Naive B cell (primary cell): ENCODE data around the gene SLC25A53. TPM values are rescaled to one million over a fixed set of nuclear protein-coding genes. Genes with fewer than 3 reads are reported as not detected.

Experiments
- ATAC-seq, 2 donors: fragments of 150-1000 bp; cut with Tn5 transposase; 2 replicates each; pipeline ENCODE4 v1.10.0; 2021; ENCODE audit warnings: low read depth in 2 of 2, mild to moderate bottlenecking in 2 of 2, moderate library complexity in 2 of 2
- DNase-seq: peaks from one replicate; pipeline ENCODE4 v3.0.0; 2022
- H3K27ac Mint-ChIP-seq, 6 donors: one replicate each; pipeline ENCODE4 v1.8.0; 2020 to 2022; ENCODE audit warnings: mild to moderate bottlenecking in 6 of 6, mixed read lengths in 6 of 6, moderate library complexity in 5 of 6, inconsistent platforms in 2 of 6
- H3K27me3 Mint-ChIP-seq, 3 donors: one replicate each; pipeline ENCODE4 v1.8.0; 2021 to 2022; ENCODE audit warnings: mixed read lengths in 3 of 3, mild to moderate bottlenecking in 1 of 3
- H3K36me3 Mint-ChIP-seq, 2 donors: one replicate each; pipeline ENCODE4 v1.8.0; 2020 to 2022; ENCODE audit warnings: mixed read lengths in 2 of 2, inconsistent platforms in 1 of 2, mild to moderate bottlenecking in 1 of 2
- H3K4me1 Mint-ChIP-seq, 3 donors: one replicate each; pipeline ENCODE4 v1.8.0; 2020 to 2022; ENCODE audit warnings: mixed read lengths in 3 of 3, inconsistent platforms in 1 of 3, mild to moderate bottlenecking in 1 of 3, moderate library complexity in 1 of 3
- H3K4me3 Mint-ChIP-seq, 8 donors: one replicate each; pipeline ENCODE4 v1.8.0; 2020 to 2022; ENCODE audit warnings: mild to moderate bottlenecking in 8 of 8, mixed read lengths in 8 of 8, moderate library complexity in 8 of 8, inconsistent platforms in 2 of 8
- H3K9me3 Mint-ChIP-seq, 7 donors: one replicate each; pipeline ENCODE4 v1.8.0; 2020 to 2022; ENCODE audit warnings: mixed read lengths in 7 of 7, mild to moderate bottlenecking in 5 of 7, inconsistent platforms in 2 of 7, moderate library complexity in 1 of 7
- polyA plus RNA-seq, 6 donors: library from polyadenylated mRNA; unstranded; fragments of 300-500 nt; fragmentation: Illumina TruSeq; gene quantifications; one replicate each; pipeline ENCODE4 v1.2.3, GENCODE V29; 2021; ENCODE audit warnings: low read depth in 6 of 6

Gene SLC25A53, protein sequence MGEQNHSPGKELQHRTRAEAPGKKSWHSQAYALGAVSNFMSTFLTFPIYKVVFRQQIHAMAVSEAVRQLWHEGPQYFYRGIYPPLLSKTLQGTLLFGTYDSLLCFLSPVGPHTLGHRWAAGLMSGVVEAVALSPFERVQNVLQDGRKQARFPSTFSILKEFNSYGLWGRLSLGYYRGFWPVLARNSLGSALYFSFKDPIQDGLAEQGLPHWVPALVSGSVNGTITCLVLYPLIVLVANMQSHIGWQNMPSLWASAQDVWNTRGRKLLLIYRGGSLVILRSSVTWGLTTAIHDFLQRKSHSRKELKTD
- 10 to 100 TPM; 11.1 to 14.7 (median 12.9) TPM for polyA plus RNA-seq

DNA sequence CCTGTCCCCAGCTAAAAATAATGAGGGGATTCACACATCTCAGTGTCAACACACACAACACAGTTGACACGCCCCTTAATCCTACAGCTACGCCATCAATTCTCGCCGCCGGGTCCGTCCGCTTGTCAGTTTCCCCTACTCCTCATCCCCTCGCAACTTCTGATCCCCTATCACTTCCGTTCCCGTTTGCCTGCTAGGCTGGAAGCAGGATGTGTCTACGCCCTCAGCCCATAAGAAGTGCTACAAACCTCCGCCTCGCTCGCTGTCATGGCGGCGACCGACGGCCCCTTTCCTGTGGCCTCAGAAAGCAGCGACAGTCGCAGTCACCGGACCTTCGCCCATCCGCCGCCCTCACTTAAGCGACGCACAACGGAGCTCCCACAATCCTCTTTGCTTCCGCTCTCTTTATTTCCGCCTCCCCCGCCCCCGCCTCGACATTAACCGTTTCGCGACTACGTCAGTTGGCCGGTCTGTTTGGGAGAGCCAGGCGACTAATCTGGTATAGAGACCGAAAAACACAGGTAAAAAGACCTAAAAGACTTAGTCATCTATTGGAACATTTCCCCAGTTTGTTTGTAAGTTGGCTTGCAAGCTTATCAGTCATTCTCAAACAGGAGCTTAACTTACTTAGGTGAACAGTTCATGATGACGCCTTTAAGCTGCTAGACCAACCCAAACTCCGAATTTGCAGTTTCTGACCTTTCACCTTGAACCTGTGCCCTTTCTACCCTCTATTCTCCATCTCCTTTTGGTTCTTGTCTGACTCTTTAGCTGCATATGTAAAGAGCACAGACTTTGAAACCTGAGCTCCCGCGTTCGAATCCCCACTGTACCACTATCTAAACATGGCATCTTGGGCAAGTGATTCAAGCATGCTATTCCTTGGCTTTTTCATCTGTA lies at the start of gene SLC25A53:
SLC25A53 (minus strand) TSS at position 380 of the 900 bp plus-strand sequence. CDS start 51,752 bp downstream, outside the sequence.
- Mint-ChIP-seq H3K36me3 (peaks cover 5 to 10% of the 10 kb centered on the region in 2 donors), H3K9me3 (peaks cover 0 to 1% (median 0%) of the 10 kb centered on the region in 7 donors), H3K4me3 (peak within 1 kb of the TSS; percentile 88 to 99 (median 97)), H3K4me1 (peaks cover 6 to 22% (median 15%) of the 10 kb centered on the region in 3 donors), H3K27me3 (no peaks in the 10 kb centered on the region), H3K27ac (peak within 1 kb of the TSS; percentile 99 to 100 (median 100))
- DNase-seq, result peak; percentile 79
- peak; percentile 86 to 87 for ATAC-seq

DNA sequence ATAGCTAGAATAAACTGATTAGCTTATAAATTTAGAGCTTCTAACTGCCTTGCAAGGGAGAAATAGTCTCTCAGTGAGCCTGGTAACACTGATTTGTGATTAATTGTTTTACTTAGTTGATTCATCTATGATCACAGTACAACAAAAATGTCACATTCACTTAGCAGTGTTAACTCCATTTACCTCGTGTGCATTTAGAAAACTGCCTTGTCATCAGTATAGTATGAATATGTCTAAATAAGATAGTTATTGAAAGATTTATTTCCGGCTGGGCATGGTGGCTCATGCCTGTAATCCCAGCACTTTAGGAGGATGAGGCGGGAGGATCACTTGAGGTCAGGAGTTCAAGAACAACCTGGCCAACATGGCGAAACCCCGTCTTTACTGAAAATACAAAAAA lies 48.7 kb upstream of the SLC25A53 start:
- no peaks in the 10 kb centered on the region for H3K36me3 Mint-ChIP-seq
- H3K9me3 Mint-ChIP-seq, result no peaks in the 10 kb centered on the region
- H3K4me3 Mint-ChIP-seq, result no peak overlapping the region
- H3K27me3 Mint-ChIP-seq, result no peaks in the 10 kb centered on the region
- no peak for ATAC-seq
- no peaks in the 10 kb centered on the region for H3K4me1 Mint-ChIP-seq
- no peak overlapping the region for H3K27ac Mint-ChIP-seq
- no peak for DNase-seq

DNA sequence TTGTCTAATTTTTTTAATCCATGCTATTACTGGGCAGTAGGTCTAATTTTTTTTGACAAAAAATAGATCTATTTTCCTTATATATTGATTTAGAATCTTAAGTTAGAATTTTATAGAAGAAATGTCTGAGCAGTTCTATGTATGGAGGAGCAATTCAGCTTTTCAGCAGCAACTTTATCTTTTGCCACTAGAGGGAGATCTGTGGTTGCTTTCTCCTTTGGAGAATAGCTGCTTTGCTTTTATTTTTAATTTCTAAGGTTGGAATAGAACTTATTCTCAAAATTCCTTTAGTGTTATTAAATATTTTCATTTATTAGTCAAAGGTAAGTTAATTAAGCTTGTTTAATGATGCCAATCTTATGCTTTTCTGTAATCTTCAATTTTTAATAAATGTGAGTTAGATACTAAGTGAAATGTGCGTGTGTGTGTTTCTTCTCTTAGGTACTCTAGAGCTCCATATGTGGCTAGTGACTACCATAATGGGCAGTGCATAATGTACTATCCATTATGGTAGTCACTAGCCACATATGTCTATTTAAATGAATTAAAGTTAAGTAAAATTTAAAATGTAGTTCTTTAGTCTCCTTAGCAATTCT lies 38.8 kb upstream of the SLC25A53 start:
- DNase-seq (peak; percentile 7), ATAC-seq (no peak)
- Mint-ChIP-seq H3K27me3 (no peaks in the 10 kb centered on the region), H3K27ac (no peak overlapping the region), H3K4me1 (no peaks in the 10 kb centered on the region), H3K9me3 (no peaks in the 10 kb centered on the region), H3K4me3 (no peak overlapping the region), H3K36me3 (no peaks in the 10 kb centered on the region)

DNA sequence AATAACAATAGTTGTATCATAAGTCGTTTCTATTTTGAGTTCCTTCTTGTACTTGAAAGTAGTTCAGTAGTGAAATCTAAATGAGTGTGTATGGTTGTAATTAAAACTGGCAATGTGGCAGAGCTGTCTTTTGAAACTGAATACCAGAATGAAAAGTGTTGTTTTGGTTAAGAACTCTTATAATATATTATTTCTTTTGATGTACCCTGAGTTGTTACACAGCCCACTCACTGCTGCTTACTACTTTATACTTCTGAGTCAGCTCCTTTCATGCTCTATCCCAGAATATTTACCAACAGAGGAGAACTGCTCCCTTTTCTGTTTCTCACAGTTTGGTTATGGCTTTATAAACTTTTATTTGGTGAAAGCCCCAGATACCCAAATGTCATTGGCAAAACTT lies 38.2 kb upstream of the SLC25A53 start:
- no peak overlapping the region for H3K27ac Mint-ChIP-seq
- no peaks in the 10 kb centered on the region for H3K27me3 Mint-ChIP-seq
- H3K4me3 Mint-ChIP-seq, result no peak overlapping the region
- DNase-seq (no peak), ATAC-seq (no peak)
- no peaks in the 10 kb centered on the region for H3K9me3 Mint-ChIP-seq
- no peaks in the 10 kb centered on the region for H3K36me3 Mint-ChIP-seq
- no peaks in the 10 kb centered on the region for H3K4me1 Mint-ChIP-seq

DNA sequence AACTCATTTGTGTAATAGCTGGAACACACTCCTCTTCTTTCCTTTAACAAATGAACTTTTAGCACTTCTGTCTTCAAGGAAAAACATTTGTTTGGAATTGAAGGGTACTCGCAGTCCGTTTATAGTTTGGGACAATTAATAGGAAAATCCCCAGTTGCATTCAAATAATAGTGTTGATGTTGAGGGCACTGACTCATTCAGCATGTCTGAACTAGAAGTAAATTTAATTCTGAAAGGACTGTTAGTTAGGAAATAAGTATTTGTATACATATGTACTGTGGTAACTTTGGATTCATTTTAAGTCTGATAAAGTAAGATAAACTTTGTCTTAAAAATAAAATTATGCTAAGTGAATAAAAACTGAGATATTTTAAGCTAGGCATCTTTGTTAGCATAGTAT lies 36.7 kb upstream of the SLC25A53 start:
- ATAC-seq (no peak), DNase-seq (no peak)
- H3K9me3 Mint-ChIP-seq, result no peaks in the 10 kb centered on the region
- no peak overlapping the region for H3K4me3 Mint-ChIP-seq
- no peaks in the 10 kb centered on the region for H3K4me1 Mint-ChIP-seq
- H3K27ac Mint-ChIP-seq, result no peak overlapping the region
- no peaks in the 10 kb centered on the region for H3K27me3 Mint-ChIP-seq
- no peaks in the 10 kb centered on the region for H3K36me3 Mint-ChIP-seq

DNA sequence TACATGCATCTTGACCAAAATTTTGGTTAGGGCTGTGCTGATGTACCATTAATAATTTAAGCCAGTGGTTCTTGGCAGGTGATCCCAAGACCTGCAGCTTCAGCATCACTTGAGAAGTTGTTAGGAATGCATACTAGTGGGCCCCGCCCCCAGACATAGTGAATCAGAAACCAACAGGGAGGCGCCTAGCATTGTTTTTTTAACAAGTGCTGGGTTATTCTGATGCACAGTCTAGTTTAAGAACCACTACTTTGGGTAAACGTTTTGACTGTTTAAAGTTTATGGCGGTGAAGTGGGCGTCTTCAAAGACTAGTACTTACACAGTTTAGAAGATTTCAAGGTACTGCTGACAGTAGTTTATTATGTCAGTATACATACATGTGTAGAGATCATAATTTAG lies 33.0 kb upstream of the SLC25A53 start:
- Mint-ChIP-seq H3K4me3 (no peak overlapping the region), H3K27me3 (no peaks in the 10 kb centered on the region), H3K4me1 (no peaks in the 10 kb centered on the region), H3K36me3 (no peaks in the 10 kb centered on the region), H3K27ac (no peak overlapping the region), H3K9me3 (no peaks in the 10 kb centered on the region)
- DNase-seq (no peak), ATAC-seq (no peak)

DNA sequence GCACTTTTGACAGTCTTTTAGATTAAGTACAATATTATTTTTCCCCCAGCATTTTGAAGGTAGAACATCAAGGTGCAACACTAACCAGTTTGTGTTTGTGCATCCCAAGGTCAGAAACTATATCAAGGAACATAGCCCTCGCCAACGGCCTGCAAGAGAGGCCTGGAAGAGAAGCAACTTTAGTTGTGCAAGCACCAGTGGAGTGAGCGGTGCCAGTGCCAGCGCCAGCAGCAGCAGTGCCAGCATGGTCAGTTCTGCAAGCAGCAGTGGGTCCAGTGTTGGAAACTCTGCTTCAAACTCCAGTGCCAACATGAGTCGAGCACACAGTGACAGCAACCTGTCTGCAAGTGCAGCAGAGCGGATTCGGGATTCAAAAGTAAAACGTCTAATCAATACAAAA lies 31.1 kb upstream of the SLC25A53 start:
- H3K4me3 Mint-ChIP-seq, result no peak overlapping the region
- no peaks in the 10 kb centered on the region for H3K4me1 Mint-ChIP-seq
- DNase-seq (no peak), ATAC-seq (no peak)
- H3K27ac Mint-ChIP-seq, result no peak overlapping the region
- no peaks in the 10 kb centered on the region for H3K27me3 Mint-ChIP-seq
- H3K9me3 Mint-ChIP-seq, result no peaks in the 10 kb centered on the region
- no peaks in the 10 kb centered on the region for H3K36me3 Mint-ChIP-seq

DNA sequence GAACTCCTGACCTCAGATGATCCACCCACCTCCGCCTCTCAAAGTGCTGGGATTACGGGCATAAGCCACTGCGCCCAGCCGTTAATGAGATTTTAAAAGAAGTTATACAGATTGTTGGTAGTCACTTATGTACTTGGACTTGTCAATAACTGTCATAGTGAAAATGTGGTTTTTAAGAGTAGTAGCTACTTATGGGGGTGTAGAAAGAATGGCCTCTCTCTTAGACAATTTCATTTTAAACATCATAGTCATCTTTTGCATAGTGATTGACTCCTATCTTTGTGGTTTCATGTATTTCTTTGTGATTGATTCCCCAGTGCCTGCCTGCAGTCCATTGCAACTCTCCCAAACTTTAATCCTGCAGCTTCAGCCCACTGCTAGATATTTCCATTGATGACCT lies 26.9 kb upstream of the SLC25A53 start:
- Mint-ChIP-seq H3K4me1 (peaks cover 0 to 4% (median 1%) of the 10 kb centered on the region in 3 donors), H3K27me3 (no peaks in the 10 kb centered on the region), H3K4me3 (no peak overlapping the region), H3K27ac (no peak overlapping the region), H3K9me3 (peaks cover 0 to 4% (median 1%) of the 10 kb centered on the region in 7 donors), H3K36me3 (peaks cover 0 to 2% of the 10 kb centered on the region in 2 donors)
- DNase-seq (no peak), ATAC-seq (no peak)

DNA sequence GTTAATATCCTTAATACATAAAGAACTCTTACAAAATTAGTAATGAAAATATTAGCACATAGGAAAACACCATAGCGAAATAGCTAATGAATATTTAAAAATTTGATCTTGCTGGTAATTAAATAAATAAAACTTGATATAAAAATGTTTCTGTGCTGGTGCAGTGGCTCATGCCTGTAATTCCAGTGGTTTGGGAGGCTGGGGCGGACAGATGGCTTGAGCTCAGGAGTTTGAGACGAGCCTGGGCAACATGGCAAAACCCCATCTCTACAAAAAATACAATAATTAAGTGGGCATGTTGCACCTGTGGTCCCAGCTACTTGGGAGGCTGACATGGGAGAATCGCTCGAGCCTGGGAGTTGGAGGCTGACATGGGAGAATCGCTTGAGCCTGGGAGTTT lies 17.0 kb upstream of the SLC25A53 start:
- peaks cover 0 to 9% of the 10 kb centered on the region in 2 donors for H3K36me3 Mint-ChIP-seq
- no peak overlapping the region for H3K4me3 Mint-ChIP-seq
- H3K27me3 Mint-ChIP-seq, result no peaks in the 10 kb centered on the region
- DNase-seq, result no peak
- H3K4me1 Mint-ChIP-seq, result peaks cover 8 to 13% (median 9%) of the 10 kb centered on the region in 3 donors
- ATAC-seq, result no peak
- peak overlapping the region in 1 of 6 donors; percentile 35 for H3K27ac Mint-ChIP-seq
- H3K9me3 Mint-ChIP-seq, result peaks cover 0 to 5% (median 2%) of the 10 kb centered on the region in 7 donors

DNA sequence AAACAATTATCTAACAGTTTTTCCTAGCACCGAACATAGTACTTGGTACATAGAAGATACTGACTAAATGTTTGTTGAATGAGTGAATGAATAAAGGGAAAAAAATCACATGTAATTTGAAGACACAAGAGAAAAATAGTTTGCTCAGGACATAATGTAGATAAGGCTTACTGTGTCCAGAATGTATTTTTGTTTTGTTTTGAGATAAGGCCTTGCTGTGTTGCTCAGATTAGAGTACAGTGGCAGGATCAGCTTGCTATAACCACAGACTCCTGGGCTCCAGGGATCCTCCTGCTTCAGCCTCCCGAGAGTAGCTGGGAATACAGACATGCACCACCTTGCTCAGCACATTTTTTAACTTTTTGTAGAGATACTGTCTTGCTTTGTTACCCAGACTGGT lies 16.0 kb upstream of the SLC25A53 start:
- Mint-ChIP-seq H3K36me3 (peaks cover 0 to 2% of the 10 kb centered on the region in 2 donors), H3K27me3 (no peaks in the 10 kb centered on the region), H3K27ac (peak overlapping the region in 1 of 6 donors; percentile 42), H3K9me3 (no peaks in the 10 kb centered on the region), H3K4me1 (peaks cover 10 to 17% (median 15%) of the 10 kb centered on the region in 3 donors), H3K4me3 (no peak overlapping the region)
- no peak for ATAC-seq
- DNase-seq, result no peak

DNA sequence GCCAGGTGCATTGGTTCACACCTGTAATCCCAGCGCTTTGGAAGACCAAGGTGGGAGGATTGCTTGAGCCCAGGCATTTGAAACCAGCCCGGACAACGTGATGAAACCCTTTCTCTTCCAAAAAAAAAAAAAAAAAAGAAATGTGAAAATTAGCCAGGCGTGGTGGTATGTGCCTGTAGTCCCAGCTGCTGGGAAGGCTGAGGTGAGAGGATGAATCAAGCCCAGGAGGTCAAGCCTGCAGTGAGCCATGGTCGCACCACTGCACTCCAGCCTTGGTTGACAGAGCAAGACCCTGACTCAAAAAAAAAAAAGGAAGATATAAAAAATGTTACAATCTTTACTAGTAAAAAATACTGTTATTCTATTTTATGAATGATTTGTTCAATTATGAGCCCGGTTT lies 15.3 kb upstream of the SLC25A53 start:
- Mint-ChIP-seq H3K36me3 (no peaks in the 10 kb centered on the region), H3K9me3 (no peaks in the 10 kb centered on the region), H3K4me3 (no peak overlapping the region), H3K27ac (peak overlapping the region in 2 of 6 donors; percentile 32 to 66), H3K27me3 (no peaks in the 10 kb centered on the region), H3K4me1 (peaks cover 17 to 23% (median 22%) of the 10 kb centered on the region in 3 donors)
- DNase-seq (no peak), ATAC-seq (no peak)

DNA sequence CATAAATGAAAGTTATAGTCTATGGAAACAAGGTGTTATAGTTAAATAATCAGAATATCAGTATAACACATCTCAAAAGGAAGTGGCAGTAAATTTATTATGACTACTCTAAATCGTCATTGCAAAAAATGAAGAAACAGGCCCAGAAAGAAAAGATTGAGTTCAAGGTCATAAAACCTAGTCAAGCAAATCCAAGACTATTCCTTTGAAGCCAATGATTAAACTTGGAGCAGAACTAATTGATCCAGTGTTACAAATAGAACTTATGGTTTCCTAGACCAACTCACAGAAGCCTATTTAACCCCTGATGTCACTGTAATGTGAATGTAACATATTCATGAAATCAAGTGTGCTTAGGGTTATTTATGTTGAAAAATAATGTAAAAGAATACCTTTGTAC lies 11.3 kb upstream of the SLC25A53 start:
- H3K4me3 Mint-ChIP-seq, result peak overlapping the region in 7 of 8 donors; percentile 26 to 89 (median 75)
- peak overlapping the region in 2 of 6 donors; percentile 66 to 84 for H3K27ac Mint-ChIP-seq
- H3K27me3 Mint-ChIP-seq, result no peaks in the 10 kb centered on the region
- peaks cover 0 to 7% of the 10 kb centered on the region in 2 donors for H3K36me3 Mint-ChIP-seq
- no peak for ATAC-seq
- peaks cover 25 to 32% (median 31%) of the 10 kb centered on the region in 3 donors for H3K4me1 Mint-ChIP-seq
- H3K9me3 Mint-ChIP-seq, result peaks cover 0 to 5% (median 0%) of the 10 kb centered on the region in 7 donors
- DNase-seq, result no peak

DNA sequence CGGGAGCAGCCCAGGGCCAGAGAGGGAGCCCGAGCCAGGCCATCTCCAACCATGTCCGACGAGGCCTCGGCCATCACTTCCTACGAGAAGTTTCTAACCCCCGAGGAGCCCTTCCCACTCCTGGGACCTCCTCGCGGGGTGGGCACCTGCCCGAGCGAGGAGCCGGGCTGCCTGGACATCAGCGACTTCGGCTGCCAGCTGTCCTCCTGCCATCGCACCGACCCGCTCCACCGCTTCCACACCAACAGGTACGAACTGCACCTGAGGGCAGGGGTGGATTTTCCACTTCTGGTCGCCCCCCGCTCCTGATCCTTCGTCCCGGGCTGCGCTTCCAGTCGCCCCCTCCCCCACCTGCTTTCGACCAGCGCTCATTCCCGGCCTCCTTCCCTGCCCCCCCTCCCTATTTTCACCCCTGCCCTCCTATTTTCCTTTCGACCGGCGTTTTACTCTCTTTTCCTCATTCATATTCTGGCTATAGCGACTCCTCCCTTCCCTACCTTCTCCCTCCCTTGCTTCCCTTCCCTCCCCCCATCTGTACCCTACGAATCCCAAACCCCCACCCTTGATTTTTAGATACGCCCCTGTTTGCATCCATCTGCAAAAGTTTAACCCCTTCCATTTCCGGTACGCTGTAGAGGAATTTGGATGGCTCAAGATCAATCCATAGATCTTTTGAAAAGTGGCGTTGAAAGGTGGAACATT lies 10.1 kb upstream of the SLC25A53 start:
- peaks cover 25 to 31% (median 28%) of the 10 kb centered on the region in 3 donors for H3K4me1 Mint-ChIP-seq
- ATAC-seq (no peak), DNase-seq (no peak)
- H3K27me3 Mint-ChIP-seq, result no peaks in the 10 kb centered on the region
- peak overlapping the region; percentile 71 to 89 (median 76) for H3K4me3 Mint-ChIP-seq
- peak overlapping the region in 3 of 6 donors; percentile 61 to 84 (median 70) for H3K27ac Mint-ChIP-seq
- peaks cover 0 to 7% of the 10 kb centered on the region in 2 donors for H3K36me3 Mint-ChIP-seq
- peaks cover 0 to 5% (median 0%) of the 10 kb centered on the region in 7 donors for H3K9me3 Mint-ChIP-seq
